BJ (cell line): ENCODE data around the gene GADD45GIP1. TPM values are rescaled to one million over a fixed set of nuclear protein-coding genes. Genes with fewer than 3 reads are reported as not detected.

Source experiments
- CTCF ChIA-PET: fragments of 350-600 bp; formaldehyde crosslinking; extraction: SDS; loops from one replicate; lab custom pipeline; 2021; ENCODE audit warnings: antibody characterized with exemption, inconsistent platforms; lab: Yijun Ruan, JAX
- POLR2A ChIA-PET: fragments of 300-600 bp; sonication (Branson Sonifier 250); formaldehyde crosslinking; extraction: SDS; loops from one replicate; lab custom pipeline; 2021; ENCODE audit warnings: antibody characterized with exemption; lab: Charles Lee
- DNase-seq: peaks from one replicate; pipeline ENCODE4 v3.0.0-alpha.2; 2011; ENCODE audit warnings: low read depth
- H3K27me3 ChIP-seq: 2 replicates; pipeline ENCODE4 v1.6.0; 2011; ENCODE audit warnings: low read length; ENCODE audit not compliant: control insufficient read depth, insufficient read depth
- H3K36me3 ChIP-seq: 2 replicates; pipeline ENCODE4 v1.5.1; 2011; ENCODE audit warnings: low read length; ENCODE audit not compliant: control insufficient read depth, insufficient read depth
- H3K4me3 ChIP-seq: 2 replicates; pipeline ENCODE4 v1.5.1; 2011; ENCODE audit warnings: low read depth, mild to moderate bottlenecking, control low read depth, low read length
- CTCF ChIP-seq: IDR thresholded peaks from 2 replicates; pipeline ENCODE4 v1.5.1; 2011; ENCODE audit warnings: low read depth, mild to moderate bottlenecking, control low read depth, inconsistent platforms, low read length, moderate library complexity; ENCODE audit not compliant: insufficient read depth
- polyA plus RNA-seq: library from polyadenylated mRNA; depleted of rRNA; stranded (reverse); fragments of >200 nt; gene quantifications from 2 replicates; pipeline ENCODE4 v1.2.3, GENCODE V29; 2011

GADD45GIP1 gene
- polyA plus RNA-seq, 1 experiment = 45.5 TPM

DNA sequence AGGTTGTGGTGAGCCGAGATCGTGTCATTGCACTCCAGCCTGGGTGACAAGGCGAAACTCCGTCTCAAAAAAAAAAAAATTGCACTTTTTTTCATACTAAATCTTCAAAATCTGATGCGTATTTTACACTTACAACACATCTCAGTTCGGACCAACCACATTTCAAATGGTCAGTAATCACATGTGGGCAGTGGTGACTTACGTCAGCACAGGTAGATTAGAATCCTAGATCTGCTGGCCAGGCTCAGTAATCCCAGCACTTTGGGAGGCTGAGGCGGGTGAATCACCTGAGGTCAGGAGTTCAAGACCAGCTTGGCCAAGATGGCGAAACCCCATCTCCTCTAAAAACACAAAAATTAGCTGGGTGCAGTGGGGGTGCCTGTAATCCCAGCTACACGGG is 22.0 kb downstream of the GADD45GIP1 start:
- Histone ChIP-seq H3K36me3 (peaks cover 7% of the 10 kb centered on the region), H3K4me3 (no peak overlapping the region), H3K27me3 (no peaks in the 10 kb centered on the region)
- no peak for TF ChIP-seq CTCF
- ChIA-PET POLR2A (no interaction called here), CTCF (no interaction called here)
- no peak for DNase-seq

GRCh38 chr19:12933287-12934072 is 23.5 kb downstream of the GADD45GIP1 start, which contains the start of gene FARSA:
Gene FARSA, minus strand, starts transcription at chr19:12933711. Its CDS starts 15 bp downstream, at chr19:12933696.
- POLR2A ChIA-PET = interaction anchor here (0.5 to 0.7 kb wide), 4 partner anchors 9 to 158 kb away, joined by 3 to 7 read pairs (median 3); partner anchors contain the start of gene GCDH
- no peak for TF ChIP-seq CTCF
- no peak for DNase-seq
- peak within 1 kb of the TSS; percentile 94 for H3K4me3 ChIP-seq
- H3K36me3 ChIP-seq = peaks cover 13% of the 10 kb centered on the region
- H3K27me3 ChIP-seq = no peaks in the 10 kb centered on the region
- CTCF ChIA-PET = interaction anchor here (1.2 to 2.2 kb wide), 2 partner anchors 15 to 32 kb away, joined by 3 to 9 read pairs; partner anchors contain the start of gene SYCE2

GRCh38 chr19:12932392-12933286 is 24.4 kb downstream of the GADD45GIP1 start:
- TF ChIP-seq CTCF = no peak
- H3K36me3 ChIP-seq = peaks cover 19% of the 10 kb centered on the region
- ChIA-PET CTCF (interaction anchor here (1.2 to 2.2 kb wide), 2 partner anchors 14 to 32 kb away, joined by 3 to 9 read pairs; partner anchors contain the start of gene SYCE2), POLR2A (interaction anchor here (0.5 kb wide), 1 partner anchor 14 kb away, joined by 7 read pairs; no protein-coding TSS in a partner anchor)
- peak overlapping the region; percentile 94 for H3K4me3 ChIP-seq
- DNase-seq = no peak
- no peaks in the 10 kb centered on the region for H3K27me3 ChIP-seq

DNA sequence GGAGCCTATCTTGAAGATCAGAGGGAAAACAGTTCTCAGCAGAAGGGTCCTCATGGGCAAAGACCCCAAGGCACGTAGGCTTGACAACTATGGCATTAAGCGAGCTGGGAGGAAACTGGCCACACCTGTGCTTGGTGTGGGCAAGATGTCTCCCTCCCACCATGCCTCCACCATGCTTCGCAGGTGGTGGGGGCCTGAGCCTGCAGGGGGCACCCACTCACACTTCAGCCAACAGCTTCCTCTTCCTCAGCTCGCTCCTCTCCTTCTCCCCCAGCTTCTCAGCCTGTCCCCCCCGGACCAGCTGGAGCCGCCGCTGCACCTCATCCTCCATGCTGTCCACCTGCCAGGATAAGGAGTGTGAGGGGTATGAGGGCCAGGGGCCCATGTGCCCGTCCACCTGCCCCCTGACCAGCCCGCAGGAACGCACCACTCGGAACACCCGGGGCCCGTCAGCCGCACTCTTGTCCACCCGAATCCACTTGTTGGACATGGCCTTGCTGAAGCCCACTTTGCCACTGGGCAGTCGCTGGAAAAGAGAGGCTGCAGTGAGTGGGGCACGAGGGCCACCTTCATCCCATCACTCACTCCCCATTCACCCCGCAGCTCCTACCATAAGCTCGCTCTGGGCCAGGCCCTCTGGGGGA is 26.9 kb downstream of the GADD45GIP1 start:
- POLR2A ChIA-PET = no interaction called here
- Histone ChIP-seq H3K4me3 (no peak overlapping the region), H3K36me3 (peaks cover 28% of the 10 kb centered on the region), H3K27me3 (no peaks in the 10 kb centered on the region)
- TF ChIP-seq CTCF = no peak
- no peak for DNase-seq
- CTCF ChIA-PET = no interaction called here
